GM19193 (cell line): ENCODE data around the gene CORO6.

Experiments
- POLR2A ChIP-seq: IDR thresholded peaks from 4 replicates; pipeline ENCODE4 v1.6.1; 2011; ENCODE audit not compliant: insufficient read depth, insufficient read length; ENCODE audit errors: extremely low read depth

The CORO6 gene

DNA sequence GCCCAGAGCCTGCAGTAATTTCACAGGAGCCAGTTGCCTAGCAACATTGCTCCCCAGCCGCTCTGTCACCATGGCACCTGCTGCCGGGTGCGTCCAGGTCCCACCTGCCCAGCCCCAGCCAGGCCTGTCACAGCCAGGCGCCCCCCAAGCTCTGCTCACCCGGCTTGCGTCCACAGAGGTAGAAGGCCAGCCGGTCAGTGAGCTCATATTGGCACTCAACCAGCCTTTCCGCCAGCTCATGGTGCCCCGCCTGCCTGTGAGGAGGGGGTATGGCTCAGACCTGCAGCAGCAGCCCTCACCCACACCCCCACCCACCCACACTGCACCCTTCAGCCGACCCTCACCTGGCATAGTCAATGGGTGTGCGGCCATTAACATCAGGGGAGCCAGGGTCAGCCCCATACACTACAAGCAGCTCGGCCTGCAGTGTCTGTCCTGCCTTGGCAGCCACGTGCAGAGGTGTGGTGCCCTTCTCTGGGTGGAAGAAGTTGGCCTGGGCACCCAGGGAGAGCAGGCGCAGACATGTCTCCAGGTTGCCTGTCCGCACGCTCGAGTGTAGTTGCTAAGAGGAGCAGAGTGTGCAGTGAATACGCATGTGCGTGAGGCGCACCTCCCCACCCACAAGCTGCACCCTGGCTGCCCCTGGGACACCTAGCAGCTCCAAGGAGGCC, 41.0 kb downstream of the CORO6 start:
- TF ChIP-seq POLR2A: no peak

DNA sequence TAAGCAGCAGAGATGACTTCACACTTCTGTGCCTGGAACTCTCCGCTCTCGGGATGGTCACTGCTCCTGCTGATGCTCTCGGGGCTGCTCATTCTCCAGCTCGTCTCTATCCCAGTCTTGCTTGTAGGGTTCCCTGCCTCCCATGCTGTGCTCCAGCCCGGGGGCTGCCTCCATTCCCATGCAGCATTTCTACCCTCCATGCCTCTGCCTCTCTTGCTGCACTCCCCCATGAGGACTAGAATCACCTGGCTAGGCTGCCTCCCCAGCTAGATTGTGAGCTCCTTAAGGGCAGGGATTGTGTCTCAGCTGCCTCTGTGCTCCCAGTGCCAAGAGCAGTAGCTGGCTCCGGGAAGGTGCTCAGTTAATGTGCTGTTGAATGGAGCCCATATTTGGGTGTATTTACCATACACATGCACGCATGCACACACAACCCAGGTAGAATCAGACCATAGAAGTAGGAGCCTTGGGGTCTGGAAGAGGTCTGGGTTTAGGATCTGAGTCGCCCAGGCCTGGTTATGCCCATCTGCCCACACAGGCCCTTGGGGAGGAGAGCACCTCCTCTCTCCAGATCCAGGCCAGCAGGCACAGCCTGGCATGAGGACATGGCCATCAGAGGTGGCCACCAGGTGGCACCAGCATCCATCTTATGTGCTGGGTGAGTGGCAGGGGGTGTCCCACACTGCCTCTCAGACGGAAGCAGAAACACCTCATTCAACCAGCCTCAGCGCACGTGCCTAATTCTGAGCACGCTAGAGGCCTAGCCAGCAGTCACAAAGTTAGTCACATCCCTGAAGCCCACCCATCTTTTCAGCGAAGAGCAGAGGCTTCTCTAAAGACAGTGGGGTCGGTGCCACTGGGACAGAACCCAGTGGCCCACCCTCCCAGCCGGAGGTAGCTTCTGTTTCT, 42.6 kb downstream of the CORO6 start:
- no peak for TF ChIP-seq POLR2A

DNA sequence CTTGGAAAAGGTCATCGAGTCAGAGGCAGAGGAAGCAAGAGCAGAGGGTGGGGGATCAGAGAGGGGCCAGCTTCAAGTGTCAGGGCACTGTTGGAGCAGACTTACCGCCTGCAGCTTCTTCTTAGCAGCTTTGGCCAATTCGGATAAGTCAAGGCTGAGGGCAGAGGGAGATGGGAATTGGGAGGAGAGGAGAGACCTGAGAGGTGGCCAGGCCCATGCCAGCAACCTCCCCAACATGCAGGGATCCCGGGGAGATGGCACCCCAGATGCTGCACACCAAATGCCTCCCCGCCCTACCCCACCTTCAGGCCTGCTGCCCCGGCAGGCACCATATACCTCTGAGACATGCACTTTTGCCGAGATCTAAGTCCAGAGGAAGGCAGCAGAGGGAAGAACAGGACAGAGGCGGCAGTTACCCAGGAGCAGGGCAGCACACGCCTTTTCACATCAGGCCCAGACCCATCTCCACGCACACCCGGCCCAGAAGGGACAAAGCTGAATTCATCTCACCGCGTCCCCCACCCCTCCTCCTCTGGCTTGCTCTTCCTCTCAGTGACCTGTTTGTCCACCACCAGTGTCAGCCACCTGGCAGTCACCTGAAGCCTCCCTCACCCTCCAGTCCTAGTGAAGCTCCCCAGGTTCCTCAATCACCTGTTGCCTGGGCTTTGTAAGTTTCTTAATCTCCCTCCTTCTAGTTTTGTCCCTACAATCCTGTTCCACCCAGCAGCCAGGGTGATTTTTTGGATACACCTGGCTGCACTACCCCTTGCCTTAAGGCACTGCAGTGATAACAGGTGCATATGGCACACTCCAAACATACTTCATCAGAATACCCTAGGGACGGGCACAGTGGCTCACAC, 43.9 kb downstream of the CORO6 start:
- no peak for TF ChIP-seq POLR2A

DNA sequence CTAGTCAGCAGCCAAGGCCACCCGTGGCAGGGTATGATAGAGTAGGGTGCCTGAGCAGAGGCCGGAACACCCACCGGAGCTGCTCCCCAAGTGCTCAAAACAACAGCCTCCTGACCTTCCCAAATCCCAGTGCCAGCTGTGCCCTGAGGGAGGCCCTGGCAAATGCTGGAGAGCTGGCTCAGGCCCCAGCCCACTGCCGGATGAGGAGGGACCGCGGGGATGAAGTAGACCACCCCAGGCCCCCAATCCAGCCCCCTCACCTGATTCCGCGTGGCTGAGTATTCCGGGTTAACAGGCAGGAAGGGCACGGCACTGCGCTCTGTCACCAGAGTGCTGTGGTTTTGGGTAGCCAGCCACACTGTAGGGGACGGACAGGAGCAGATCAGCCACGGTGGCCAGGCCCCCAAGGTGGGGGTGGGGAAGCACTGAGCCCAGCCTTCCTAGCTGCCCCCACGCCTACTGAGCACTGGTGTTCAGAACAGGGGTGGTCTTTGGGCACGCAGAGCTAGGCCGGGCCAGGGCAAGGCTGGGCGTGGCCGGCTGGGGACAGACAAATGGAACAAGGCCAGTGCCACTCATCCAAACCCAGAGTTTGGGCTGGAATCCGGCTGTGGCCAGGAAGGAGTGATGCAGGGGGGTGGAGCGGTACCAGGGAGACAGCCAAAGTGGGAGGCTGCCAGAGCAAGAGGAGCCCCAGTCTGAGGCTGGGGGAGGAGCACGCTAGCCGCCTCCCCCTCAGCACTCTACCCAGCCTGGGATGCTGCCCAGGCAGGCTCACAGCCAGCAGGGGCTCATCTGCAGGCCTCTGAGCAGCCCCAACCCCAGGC, 45.1 kb downstream of the CORO6 start:
- TF ChIP-seq POLR2A: no peak

DNA sequence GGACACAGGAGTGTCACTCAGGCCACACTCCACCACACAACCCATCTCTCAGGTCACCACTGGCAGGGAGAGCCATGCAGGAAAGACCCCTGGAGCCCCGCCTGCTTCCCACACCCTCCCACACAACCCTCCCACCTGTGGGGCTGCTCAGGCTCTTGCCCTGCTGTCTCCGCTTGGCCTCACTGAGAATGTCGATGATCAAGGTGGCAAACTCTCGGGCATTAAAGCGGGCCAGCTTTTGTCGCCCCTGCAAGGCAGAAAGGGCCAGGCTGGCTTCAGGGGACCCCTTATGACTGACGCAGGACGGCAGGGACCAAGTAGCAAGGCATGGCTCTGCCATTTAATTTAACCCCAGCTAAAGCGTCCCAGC, 45.7 kb downstream of the CORO6 start:
- no peak for TF ChIP-seq POLR2A

DNA sequence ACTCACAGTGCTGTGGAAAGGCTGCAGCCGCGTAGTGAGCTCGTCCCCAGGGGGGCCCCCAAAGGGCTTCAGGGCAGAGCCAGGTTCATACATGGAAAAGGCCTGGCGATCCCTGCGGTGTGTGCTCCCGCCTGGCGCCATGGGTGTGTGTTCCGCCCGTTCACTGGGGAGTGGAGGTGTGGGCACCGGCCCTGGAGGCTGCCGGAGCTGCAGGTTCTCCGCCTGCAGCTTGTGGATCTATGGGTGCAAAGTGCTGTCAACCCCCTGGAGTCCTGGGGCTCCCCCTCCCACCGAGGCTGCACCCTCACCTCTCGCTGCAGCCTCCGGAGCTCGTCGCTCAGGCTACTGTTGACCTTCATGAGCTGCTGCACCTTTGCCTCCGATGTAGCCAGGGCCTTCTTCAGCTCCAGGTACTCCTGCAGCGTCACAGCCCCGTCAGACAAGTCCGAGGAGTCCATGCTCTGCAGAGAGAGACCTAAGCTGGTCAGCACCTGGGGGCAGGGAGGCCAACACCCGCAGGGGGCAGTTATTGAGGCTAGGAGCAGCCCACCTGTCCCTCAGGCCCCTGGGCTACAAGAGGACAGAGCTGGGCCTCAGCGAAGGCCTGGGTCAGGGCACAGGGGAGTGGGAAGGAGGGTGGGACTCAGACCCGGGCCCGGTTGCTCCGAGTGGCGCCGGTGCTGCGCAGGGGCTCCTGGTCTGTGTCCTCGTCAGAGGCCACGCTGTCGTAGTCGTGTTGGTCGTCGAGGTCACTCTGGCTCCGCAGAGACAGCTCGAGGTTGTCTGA, 46.3 kb downstream of the CORO6 start:
- no peak for TF ChIP-seq POLR2A

DNA sequence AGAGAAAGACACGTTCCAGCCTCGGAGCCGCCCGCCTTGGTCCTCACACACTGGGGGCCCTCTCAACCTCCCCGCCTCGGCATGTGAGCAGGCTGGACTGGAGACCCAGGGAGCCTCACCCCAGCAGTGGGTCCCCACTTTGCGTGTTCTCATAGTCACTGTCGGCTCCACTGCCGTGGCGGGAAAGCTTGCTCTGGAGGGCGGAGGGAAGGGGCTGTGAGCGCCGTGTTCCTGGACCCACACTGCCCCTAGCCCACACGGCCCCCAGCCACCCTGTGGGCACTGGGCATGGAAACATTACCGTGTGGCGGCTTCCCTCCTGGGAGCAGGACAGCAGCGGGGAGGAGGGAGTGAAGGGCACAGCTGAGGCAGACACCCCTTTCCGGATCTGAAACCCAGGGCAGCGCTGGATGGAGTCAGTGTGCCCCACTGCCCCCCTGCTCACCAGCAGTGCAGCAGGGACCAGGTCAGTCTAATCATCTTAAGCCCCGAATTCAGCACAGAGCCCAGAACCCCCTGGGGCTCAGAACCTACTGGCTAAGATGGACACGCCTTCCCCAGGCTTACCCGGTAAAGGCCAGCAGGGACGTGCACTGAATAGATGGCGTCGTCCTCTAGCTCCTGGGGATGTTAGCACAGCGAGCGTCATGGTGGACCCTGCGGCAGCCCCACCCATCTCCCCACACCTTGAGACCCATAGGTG, 47.0 kb downstream of the CORO6 start:
- no peak for TF ChIP-seq POLR2A

DNA sequence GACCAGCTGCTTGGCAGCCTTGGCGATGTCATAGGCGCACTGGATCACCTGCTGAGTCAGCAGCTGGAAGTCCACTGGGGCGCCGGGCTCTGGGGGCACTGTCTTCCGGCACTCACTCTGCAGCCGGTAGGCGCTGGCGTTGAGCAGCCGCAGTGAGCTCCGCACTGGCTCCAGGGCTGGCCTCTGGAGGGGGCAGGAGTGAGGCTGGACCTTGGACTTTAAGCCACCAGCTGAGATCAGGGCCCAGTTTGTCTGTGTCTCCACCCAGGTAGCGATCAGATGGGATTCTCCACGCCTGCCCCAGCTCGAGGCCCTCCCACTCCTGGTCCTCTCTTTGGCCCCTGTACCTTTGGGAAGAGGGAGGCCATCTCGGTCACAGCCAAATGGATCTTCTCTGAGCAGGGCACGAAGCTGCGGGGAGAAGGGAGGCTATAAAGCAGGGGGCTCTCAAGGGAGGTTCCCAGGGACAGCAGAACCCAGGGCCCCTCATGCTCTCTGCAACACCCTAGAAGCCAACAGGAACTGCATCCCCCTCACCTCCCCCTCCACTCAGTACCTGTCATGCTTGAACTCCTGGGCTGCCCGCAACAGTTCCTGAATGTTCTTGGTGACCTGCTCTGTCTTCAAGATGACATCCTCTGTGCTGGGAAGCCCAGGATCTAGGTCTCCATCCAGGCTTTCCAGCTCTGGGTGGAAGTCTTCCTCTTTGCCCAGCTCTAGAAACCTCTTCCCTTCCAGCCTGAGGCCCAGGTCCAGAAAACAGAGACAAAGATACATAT, 47.8 kb downstream of the CORO6 start:
- no peak for TF ChIP-seq POLR2A

DNA sequence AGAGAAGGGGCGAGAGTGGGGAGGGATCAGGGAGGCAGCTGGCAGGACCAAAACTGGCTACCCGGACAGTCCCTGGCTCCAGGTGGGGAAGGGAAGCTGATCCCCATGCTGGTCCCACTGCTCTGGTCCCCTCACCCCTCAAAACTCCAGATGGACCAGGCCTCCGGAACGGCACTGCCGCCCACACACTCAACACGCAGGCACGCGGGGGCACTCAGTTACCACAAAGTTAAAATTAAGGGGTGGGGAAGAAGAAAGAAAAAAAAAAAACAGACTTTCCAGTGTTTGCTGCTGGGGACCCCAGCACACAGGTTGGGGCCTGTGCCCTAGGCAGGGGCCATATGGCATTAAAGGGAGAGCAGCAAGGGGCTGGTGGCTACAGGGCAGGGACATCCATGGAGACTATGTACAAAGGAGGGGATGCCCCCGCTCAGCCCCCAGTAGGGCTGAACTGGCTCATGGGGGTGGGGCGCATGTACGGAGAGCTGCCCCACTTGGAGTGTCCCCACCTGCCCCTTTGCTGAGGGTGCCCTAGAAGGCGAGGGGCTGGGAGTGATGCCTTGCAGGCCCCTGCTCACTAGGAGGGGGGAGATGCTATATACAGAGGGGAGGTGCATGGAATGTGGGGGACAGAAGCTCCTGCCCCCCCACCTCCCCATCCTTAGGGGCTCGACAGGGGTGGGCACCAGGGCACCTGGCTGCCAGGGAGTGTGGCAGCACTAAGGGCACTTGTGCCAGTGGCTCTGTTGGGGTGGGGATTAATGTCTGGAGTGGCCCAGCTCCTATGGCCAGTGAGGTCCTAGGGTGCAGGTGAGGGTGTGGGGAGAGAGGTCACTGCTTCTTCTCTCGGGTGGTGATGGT, 48.6 kb downstream of the CORO6 start:
- no peak for TF ChIP-seq POLR2A

DNA sequence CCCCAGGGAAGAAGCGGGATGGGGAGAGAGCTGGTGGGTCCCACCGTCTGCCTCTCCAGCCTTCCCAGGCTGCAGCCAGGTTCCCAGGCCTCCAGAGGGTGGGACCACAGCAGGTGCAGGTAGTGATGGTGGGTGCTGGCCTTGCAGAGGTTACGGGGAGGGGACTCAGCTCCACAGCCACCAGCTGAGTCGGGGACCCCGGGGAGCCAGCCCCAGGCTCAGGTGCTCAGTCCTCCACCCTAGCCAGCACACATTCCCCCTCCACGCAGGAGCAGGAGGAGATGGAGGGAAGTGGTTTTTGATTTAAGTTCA, 49.2 kb downstream of the CORO6 start:
- TF ChIP-seq POLR2A: no peak

DNA sequence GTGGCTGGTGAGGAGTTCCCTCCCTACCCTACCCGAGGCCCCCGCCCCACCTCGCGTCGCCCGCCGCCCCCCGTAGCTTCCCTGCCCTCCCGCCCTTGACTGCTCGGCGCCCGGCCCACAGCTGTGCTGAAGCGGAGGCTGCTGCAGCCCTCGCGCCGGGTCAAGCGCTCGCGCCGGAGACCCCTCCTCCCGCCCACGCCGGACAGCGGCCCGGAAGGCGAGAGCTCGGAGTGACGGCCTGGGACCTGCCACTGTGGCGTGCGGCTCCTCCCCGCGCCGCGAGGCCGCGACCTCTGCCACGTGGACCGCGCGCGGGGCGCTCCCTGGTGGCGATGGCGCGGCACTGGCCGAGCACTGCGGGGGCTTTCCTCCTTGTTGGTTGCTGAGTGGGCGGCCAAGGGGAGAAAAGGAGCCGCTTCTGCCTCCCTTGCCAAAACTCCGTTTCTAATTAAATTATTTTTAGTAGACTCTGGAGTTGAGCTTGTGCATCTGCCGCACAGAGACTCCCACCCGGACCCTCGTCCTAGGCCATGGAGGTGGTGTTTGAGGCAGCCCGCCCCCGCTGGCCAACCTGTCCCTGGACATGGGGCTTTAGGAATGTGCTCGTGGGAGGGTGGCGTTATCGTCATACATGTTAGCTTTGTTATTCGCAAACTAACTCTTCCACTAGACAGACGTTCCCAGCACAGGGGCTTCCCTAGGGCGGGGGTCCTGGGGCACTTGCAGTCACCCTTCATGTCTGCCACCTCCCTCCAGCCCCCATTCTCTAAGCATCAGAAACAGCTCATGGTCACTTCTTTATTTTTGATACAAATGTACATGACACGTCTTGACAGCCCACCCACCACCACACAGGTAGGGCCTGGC, 49.8 kb downstream of the CORO6 start:
- TF ChIP-seq POLR2A: peak; percentile 42
